Right cardiac atrium (tissue), 5 donors: ENCODE data around the gene CACNG8. TPM values are rescaled to one million over a fixed set of nuclear protein-coding genes. Genes with fewer than 3 reads are reported as not detected.

Experiments
- ATAC-seq, 2 donors: fragments of 200-7000 bp; cut with Tn5 transposase; one replicate each; pipeline versions ENCODE4 v1.8.0 to v1.9.1; 2020; ENCODE audit warnings: moderate library complexity in 2 of 2, mild to moderate bottlenecking in 1 of 2
- DNase-seq, 3 donors: peaks; one replicate each; pipeline ENCODE4 v3.0.0-alpha.2; 2020
- H3K27ac ChIP-seq: one replicate; pipeline ENCODE4 v1.5.1; 2013; ENCODE audit warnings: mild to moderate bottlenecking, low read length, control low read depth, moderate library complexity
- H3K27me3 ChIP-seq: one replicate; pipeline ENCODE4 v1.6.1; 2013; ENCODE audit not compliant: control insufficient read depth, insufficient read depth
- H3K4me1 ChIP-seq: one replicate; pipeline ENCODE4 v1.6.1; 2013; ENCODE audit warnings: low read length; ENCODE audit not compliant: control insufficient read depth, insufficient read depth
- H3K4me3 ChIP-seq: one replicate; pipeline ENCODE4 v1.5.1; 2013; ENCODE audit warnings: low read length, control low read depth
- H3K9me3 ChIP-seq: one replicate; pipeline ENCODE4 v1.6.1; 2013; ENCODE audit warnings: low read length; ENCODE audit not compliant: control insufficient read depth
- WGBS: extraction: QIAGEN DNeasy Blood & Tissue Kit; methylation state at CpG from one replicate; pipeline ENCODE4 v1.1.7; 2013; 5-methylcytosine and 5-hydroxymethylcytosine counted together
- intact Hi-C, 4 donors: fragments of 100-400 bp; cut with DNase I; formaldehyde crosslinking; loops; one replicate each; pipeline versions ENCODE4 v1.11.0 to v1.14.0; 2022 to 2023
- polyA plus RNA-seq: library from polyadenylated mRNA; stranded (reverse); fragments of 200-250 nt; gene quantifications from one replicate; pipeline ENCODE4 v1.2.3, GENCODE V29; 2013
- total RNA-seq, 4 donors: library from RNA; stranded (reverse); fragmentation: NEBNext Ultra II Directional; extraction: Animal tissue kit (Norgen Biotek cat#: 25700); gene quantifications; one replicate each; pipeline ENCODE4 v1.2.1, GENCODE V29; 2021
- donor health status: healthy with polysubstance abuse.
- donor health status: DM: no; HTN: yes; CAD: no.
- donor health status: DM: no; HTN: no; CAD: no.
- donor health status: DM: no; HTN: yes; CAD: no; lungs with severe emphysema.
- donor health status: DM: yes; HTN: yes; CAD: no.

The CACNG8 gene
- total and polyA plus RNA-seq, 5 donors = 0.06 to 0.31 (median 0.14) TPM

GRCh38 chr19:53965091-53965490, 2.4 kb downstream of the CACNG8 start:
- Histone ChIP-seq H3K9me3 (no peaks in the 10 kb centered on the region), H3K27ac (no peak overlapping the region), H3K4me3 (peak overlapping the region; percentile 8), H3K4me1 (no peaks in the 10 kb centered on the region), H3K27me3 (no peaks in the 10 kb centered on the region)
- intact Hi-C loops = no loop called here
- WGBS = 45% methylated on average over 11 of the region's 11 CpGs
- DNase-seq = no peak
- peak in 1 of 2 donors; percentile 51 for ATAC-seq

GRCh38 chr19:53966931-53967330, 4.2 kb downstream of the CACNG8 start:
- intact Hi-C loops = no loop called here
- WGBS = 79% methylated on average over 7 of the region's 7 CpGs
- no peak for ATAC-seq
- Histone ChIP-seq H3K27ac (no peak overlapping the region), H3K4me1 (no peaks in the 10 kb centered on the region), H3K27me3 (no peaks in the 10 kb centered on the region), H3K4me3 (no peak overlapping the region), H3K9me3 (no peaks in the 10 kb centered on the region)
- no peak for DNase-seq

- Histone ChIP-seq H3K27me3 (no peaks in the 10 kb centered on the region), H3K9me3 (no peaks in the 10 kb centered on the region), H3K27ac (no peak overlapping the region), H3K4me3 (no peak overlapping the region), H3K4me1 (no peaks in the 10 kb centered on the region)
- intact Hi-C loops = no loop called here
- no peak for ATAC-seq
- WGBS = 89% methylated on average over 6 of the region's 6 CpGs
- no peak for DNase-seq
These were observed 6.6 kb downstream of the CACNG8 start for GRCh38 chr19:53969366-53969765.

- ATAC-seq (no peak), DNase-seq (peak in 1 of 3 donors; percentile 18)
- Histone ChIP-seq H3K27ac (no peak overlapping the region), H3K9me3 (no peaks in the 10 kb centered on the region), H3K4me3 (no peak overlapping the region), H3K4me1 (no peaks in the 10 kb centered on the region), H3K27me3 (no peaks in the 10 kb centered on the region)
- intact Hi-C loops = no loop called here
- 56% methylated on average over 10 of the region's 10 CpGs for WGBS
These were observed 8.9 kb downstream of the CACNG8 start for GRCh38 chr19:53971673-53972072.

GRCh38 chr19:53977429-53977990, 14.8 kb downstream of the CACNG8 start:
- H3K27me3 ChIP-seq = no peaks in the 10 kb centered on the region
- ATAC-seq (peak; percentile 71 to 77), DNase-seq (peak; percentile 77 to 87 (median 78))
- H3K4me3 ChIP-seq = peak overlapping the region; percentile 39
- WGBS = 5% methylated on average over 9 of the region's 9 CpGs
- no peak overlapping the region for H3K27ac ChIP-seq
- intact Hi-C loops = no loop called here
- H3K4me1 ChIP-seq = no peaks in the 10 kb centered on the region
- H3K9me3 ChIP-seq = no peaks in the 10 kb centered on the region

GRCh38 chr19:53977991-53978731, 15.4 kb downstream of the CACNG8 start:
- Histone ChIP-seq H3K9me3 (no peaks in the 10 kb centered on the region), H3K27ac (no peak overlapping the region), H3K4me3 (peak overlapping the region; percentile 39), H3K4me1 (no peaks in the 10 kb centered on the region), H3K27me3 (no peaks in the 10 kb centered on the region)
- WGBS = 4% methylated on average over 54 of the region's 54 CpGs
- DNase-seq (peak; percentile 73 to 86 (median 79)), ATAC-seq (peak; percentile 30 to 45)
- intact Hi-C loops = no loop called here

GRCh38 chr19:53978975-53979801, 16.5 kb downstream of the CACNG8 start:
- no peaks in the 10 kb centered on the region for H3K9me3 ChIP-seq
- intact Hi-C loops = no loop called here
- WGBS = 4% methylated on average over 19 of the region's 19 CpGs
- no peak overlapping the region for H3K4me3 ChIP-seq
- no peak overlapping the region for H3K27ac ChIP-seq
- ATAC-seq (no peak), DNase-seq (no peak)
- no peaks in the 10 kb centered on the region for H3K4me1 ChIP-seq
- no peaks in the 10 kb centered on the region for H3K27me3 ChIP-seq

GRCh38 chr19:53980539-53981375, 18.0 kb downstream of the CACNG8 start:
- DNase-seq (peak in 1 of 3 donors; percentile 55), ATAC-seq (peak; percentile 24 to 74)
- WGBS = 24% methylated on average over 20 of the region's 20 CpGs
- Histone ChIP-seq H3K4me1 (no peaks in the 10 kb centered on the region), H3K9me3 (no peaks in the 10 kb centered on the region), H3K27me3 (no peaks in the 10 kb centered on the region), H3K4me3 (no peak overlapping the region), H3K27ac (no peak overlapping the region)
- intact Hi-C loops = no loop called here

- Histone ChIP-seq H3K4me1 (no peaks in the 10 kb centered on the region), H3K27me3 (no peaks in the 10 kb centered on the region), H3K27ac (no peak overlapping the region), H3K9me3 (no peaks in the 10 kb centered on the region), H3K4me3 (no peak overlapping the region)
- DNase-seq (no peak), ATAC-seq (peak; percentile 2 to 29)
- WGBS = 70% methylated on average over 13 of the region's 13 CpGs
- intact Hi-C loops = no loop called here
These were observed 18.7 kb downstream of the CACNG8 start for GRCh38 chr19:53981376-53981951.

- intact Hi-C loops = no loop called here
- WGBS = 6% methylated on average over 62 of the region's 62 CpGs
- Histone ChIP-seq H3K4me1 (no peaks in the 10 kb centered on the region), H3K9me3 (no peaks in the 10 kb centered on the region), H3K27ac (no peak overlapping the region), H3K4me3 (peak overlapping the region; percentile 60), H3K27me3 (no peaks in the 10 kb centered on the region)
- DNase-seq (peak in 1 of 3 donors; percentile 70), ATAC-seq (no peak)
These were observed 19.3 kb downstream of the CACNG8 start for GRCh38 chr19:53982001-53982451.
